HCT116 (cell line): ENCODE results near the gene LTC4S. TPM values are rescaled to one million over a fixed set of nuclear protein-coding genes. Genes with fewer than 3 reads are reported as not detected.

Experiments used
- ATAC-seq: fragments of 200-7000 bp; cut with Tn5 transposase; 2 replicates; pipeline ENCODE4 v1.9.1; 2020; ENCODE audit warnings: mild to moderate bottlenecking, moderate library complexity
- BruUV-seq: library from RNA; stranded (reverse); fragments of 400-500 nt; replicated peaks from 2 replicates; lab custom pipeline; 2021; lab: Mats Ljungman, UMichigan
- CTCF ChIA-PET: fragments of 300-600 bp; sonication (Branson Sonifier 250); formaldehyde crosslinking; loops from one replicate; lab custom pipeline; 2021; ENCODE audit warnings: antibody characterized with exemption; lab: Charles Lee
- POLR2A ChIA-PET: fragments of 300-600, 350-600 bp; sonication (Branson Sonifier 250); formaldehyde crosslinking; loops from one replicate; lab custom pipeline; 2021; ENCODE audit warnings: antibody characterized with exemption; lab: Charles Lee
- RAD21 ChIA-PET, 2 experiments: fragments of 300-600 bp; sonication (Branson Sonifier 250); formaldehyde crosslinking; loops; one replicate each; lab custom pipeline; 2023; ENCODE audit warnings: low total read pairs in 2 of 2; ENCODE audit not compliant: uncharacterized antibody in 2 of 2, unreplicated experiment in 2 of 2, low non-redundant PET in 1 of 2; lab: Charles Lee
- DNase-seq: peaks from one replicate; pipeline ENCODE4 v3.0.0-alpha.2; 2010; ENCODE audit warnings: low read depth, low spot score
- H2AFZ ChIP-seq: fragments of 200-600 bp; shearing (Covaris generic), sonication (generic); 2 replicates; pipeline ENCODE4 v1.6.1; 2017; ENCODE audit warnings: low read depth, mixed run types, mixed read lengths, antibody characterized with exemption, low read length; ENCODE audit not compliant: poor library complexity, severe bottlenecking
- H3K27ac ChIP-seq: 2 replicates; pipeline ENCODE4 v1.5.1; 2012; ENCODE audit warnings: low read depth, low read length
- H3K27me3 ChIP-seq: fragments of 200-600 bp; sonication (generic); 2 replicates; pipeline ENCODE4 v1.6.1; 2016; ENCODE audit warnings: mixed run types, low read length, mixed read lengths; ENCODE audit not compliant: insufficient read depth
- H3K36me3 ChIP-seq, 2 experiments: fragments of 200-500 bp in 1 of 2; fragments of 200-600 bp in 1 of 2; sonication (Bioruptor generic) in 1 of 2; sonication (generic) in 1 of 2; 2 replicates each; pipeline versions ENCODE4 v1.5.1 to v1.6.1; 2014 to 2016; ENCODE audit warnings: low read length in 2 of 2, inconsistent platforms in 1 of 2, mixed read lengths in 1 of 2, mixed run types in 1 of 2; ENCODE audit not compliant: insufficient read depth in 2 of 2, control insufficient read depth in 1 of 2
- H3K4me1 ChIP-seq, 2 experiments: fragments of 200-600 bp in 1 of 2; sonication (generic) in 1 of 2; 2 replicates each; pipeline versions ENCODE4 v1.5.1 to v1.6.1; 2012 to 2017; ENCODE audit warnings: low read length in 2 of 2, inconsistent platforms in 1 of 2, mild to moderate bottlenecking in 1 of 2, mixed read lengths in 1 of 2, mixed run types in 1 of 2, moderate library complexity in 1 of 2; ENCODE audit not compliant: insufficient read depth in 2 of 2, control insufficient read depth in 1 of 2
- H3K4me2 ChIP-seq: fragments of 200-600 bp; sonication (generic); 2 replicates; pipeline ENCODE4 v1.6.1; 2017; ENCODE audit warnings: mixed run types, low read length, mixed read lengths
- H3K4me3 ChIP-seq, 2 experiments: fragments of 200-600 bp in 1 of 2; sonication (generic) in 1 of 2; replicated peaks in 1 of 2; 2 replicates each; pipeline ENCODE4 v1.5.1; 2011 to 2016; ENCODE audit warnings: low read length in 2 of 2, control low read depth in 1 of 2, low read depth in 1 of 2, mild to moderate bottlenecking in 1 of 2, mixed read lengths in 1 of 2, mixed run types in 1 of 2
- H3K79me2 ChIP-seq: fragments of 200-600 bp; sonication (generic); 2 replicates; pipeline ENCODE4 v1.6.1; 2017; ENCODE audit warnings: mild to moderate bottlenecking, mixed run types, low read length, moderate library complexity, mixed read lengths; ENCODE audit not compliant: insufficient read depth
- H3K9ac ChIP-seq: fragments of 200-600 bp; sonication (generic); 2 replicates; pipeline ENCODE4 v1.6.1; 2016; ENCODE audit warnings: low read length, mixed read lengths
- H3K9me2 ChIP-seq: fragments of 200-600 bp; sonication (generic), shearing (Covaris generic); 2 replicates; pipeline ENCODE4 v1.6.1; 2017; ENCODE audit warnings: mixed run types, mild to moderate bottlenecking, moderate library complexity; ENCODE audit not compliant: insufficient read depth
- H3K9me3 ChIP-seq, 2 experiments: fragments of 200-500 bp in 1 of 2; fragments of 200-600 bp in 1 of 2; sonication (Bioruptor generic) in 1 of 2; sonication (generic) in 1 of 2; 2 replicates each; pipeline ENCODE4 v1.6.1; 2014 to 2017; ENCODE audit warnings: low read length in 2 of 2, mixed read lengths in 2 of 2, inconsistent platforms in 1 of 2, low read depth in 1 of 2, mild to moderate bottlenecking in 1 of 2, mixed run types in 1 of 2, moderate library complexity in 1 of 2; ENCODE audit not compliant: control insufficient read depth in 1 of 2, insufficient read depth in 1 of 2
- H4K20me1 ChIP-seq: fragments of 200-600 bp; sonication (generic), shearing (Covaris generic); 2 replicates; pipeline ENCODE4 v1.6.1; 2017; ENCODE audit warnings: mixed run types, mild to moderate bottlenecking, moderate library complexity; ENCODE audit not compliant: insufficient read depth
- POLR2A ChIP-seq: IDR thresholded peaks from 2 replicates; pipeline ENCODE4 v1.7.0; 2011; ENCODE audit warnings: borderline replicate concordance; ENCODE audit not compliant: insufficient read depth, insufficient read length; ENCODE audit errors: extremely low read depth
- POLR2AphosphoS5 ChIP-seq: IDR thresholded peaks from 2 replicates; pipeline ENCODE4 v1.6.1; 2011; ENCODE audit warnings: mild to moderate bottlenecking, low read depth, low read length, moderate library complexity
- SIN3A ChIP-seq: IDR thresholded peaks from 2 replicates; pipeline ENCODE4 v1.6.1; 2012; ENCODE audit warnings: low read depth
- ZBTB33 ChIP-seq: IDR thresholded peaks from 2 replicates; pipeline ENCODE4 v1.6.1; 2011; ENCODE audit warnings: mild to moderate bottlenecking, low read length, moderate library complexity; ENCODE audit not compliant: insufficient replicate concordance; ENCODE audit errors: extremely low read depth
- ZFX ChIP-seq: fragments of 450-650 bp; IDR thresholded peaks from 2 replicates; pipeline ENCODE4 v1.6.1; 2017
- ZNF274 ChIP-seq: fragments of 200-500 bp; sonication (Bioruptor generic); IDR thresholded peaks from 2 replicates; pipeline ENCODE4 v1.6.1; 2014; ENCODE audit warnings: mild to moderate bottlenecking, low read depth, low read length, inconsistent platforms
- intact Hi-C: fragments of 100-400 bp; cut with micrococcal nuclease; formaldehyde crosslinking; loops from 2 replicates; pipeline ENCODE4 v1.10.0; 2022
- total RNA-seq: library from RNA; stranded (reverse); gene quantifications from one replicate; pipeline ENCODE4 v1.2.1, GENCODE V29; 2021; ENCODE audit not compliant: unreplicated experiment

Gene LTC4S
- total RNA-seq, 1 experiment from 2014 or later: 5.0 TPM

GRCh38 chr5:179820483-179821297, 26.9 kb downstream of the LTC4S start, which contains the start of gene SQSTM1:
SQSTM1 (plus strand) TSS chr5:179820905; CDS start chr5:179820937, 32 bp downstream.
- ChIA-PET POLR2A (interaction anchor here (0.8 to 2.5 kb wide), 7 partner anchors 9 to 197 kb away, joined by 3 to 18 read pairs (median 4); partner anchors contain the start of genes HNRNPH1 and MAML1), RAD21 (interaction anchor here in 1 of 2 experiments (1.2 kb wide), 1 partner anchor 14 kb away, joined by 3 read pairs; the partner anchor contains the start of gene MGAT4B), CTCF (interaction anchor here (0.6 to 2.2 kb wide), 2 partner anchors 18 to 25 kb away, joined by 4 to 8 read pairs; no protein-coding TSS in a partner anchor)
- peak within 1 kb of the TSS; percentile 99 for H3K27ac ChIP-seq
- peaks cover 28 to 39% of the 10 kb centered on the region in 2 experiments; a peak in 3 of 4 replicates for H3K36me3 ChIP-seq
- DNase-seq (no peak), ATAC-seq (peak; percentile 62)
- H3K9me3 ChIP-seq: no peaks in the 10 kb centered on the region
- H2AFZ ChIP-seq: no peak within 1 kb of the TSS
- intact Hi-C loops: loop anchor here (2.0 kb wide), 2 partner anchors 14 to 38 kb away; partner anchors contain the start of genes MGAT4B and MRNIP
- peaks cover 35 to 54% of the 10 kb centered on the region in 2 experiments for H3K4me1 ChIP-seq
- no peaks in the 10 kb centered on the region for H3K27me3 ChIP-seq
- H3K9me2 ChIP-seq: no peaks in the 10 kb centered on the region
- TF ChIP-seq ZFX (peak; percentile 98), POLR2A (peak; percentile 98), SIN3A (no peak), ZNF274 (no peak), ZBTB33 (no peak), POLR2AphosphoS5 (peak; percentile 100)
- H3K79me2 ChIP-seq: peaks cover 49% of the 10 kb centered on the region
- peak within 1 kb of the TSS; percentile 97 for H3K9ac ChIP-seq
- H3K4me2 ChIP-seq: peak within 1 kb of the TSS; percentile 94
- peak within 1 kb of the TSS; percentile 76 to 87 for H3K4me3 ChIP-seq
- BruUV-seq: no TSS peak
- peaks cover 12% of the 10 kb centered on the region; the same call in 1 of the 2 replicates for H4K20me1 ChIP-seq
